HG03565 (cell line): ENCODE measurements around the gene MEF2A.
"Not testable (repeated sequence)": the region's sequence is repeated elsewhere in the genome, so short reads cannot be mapped to it uniquely, and the experiment has no call there.

Source experiments
- ATAC-seq: cut with Tn5 transposase; IDR thresholded peaks from one replicate; pipeline ENCODE4 v1.9.1; 2021; ENCODE audit warnings: mild to moderate bottlenecking, moderate library complexity; ENCODE audit not compliant: unreplicated experiment

MEF2A gene

DNA sequence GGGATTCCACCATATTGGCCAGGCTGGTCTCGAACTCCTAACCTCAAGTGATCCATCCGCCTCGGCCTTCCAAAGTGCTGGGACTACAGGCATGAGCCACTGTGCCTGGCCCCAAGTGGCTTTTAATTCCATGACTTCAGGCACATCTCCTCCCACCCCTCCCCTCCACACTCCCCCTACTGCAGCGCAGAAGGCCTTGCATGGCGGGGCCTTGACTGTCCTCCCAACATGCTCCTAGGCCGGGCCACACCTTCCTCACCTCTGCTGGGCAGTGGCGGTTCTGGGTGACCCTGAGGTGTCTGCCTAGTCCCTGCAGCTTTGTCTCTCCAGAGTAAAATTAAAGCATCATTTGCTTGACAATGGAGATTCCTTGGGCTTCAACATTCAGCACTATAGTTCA, 160.5 kb downstream of the MEF2A start:
- ATAC-seq: no peak

DNA sequence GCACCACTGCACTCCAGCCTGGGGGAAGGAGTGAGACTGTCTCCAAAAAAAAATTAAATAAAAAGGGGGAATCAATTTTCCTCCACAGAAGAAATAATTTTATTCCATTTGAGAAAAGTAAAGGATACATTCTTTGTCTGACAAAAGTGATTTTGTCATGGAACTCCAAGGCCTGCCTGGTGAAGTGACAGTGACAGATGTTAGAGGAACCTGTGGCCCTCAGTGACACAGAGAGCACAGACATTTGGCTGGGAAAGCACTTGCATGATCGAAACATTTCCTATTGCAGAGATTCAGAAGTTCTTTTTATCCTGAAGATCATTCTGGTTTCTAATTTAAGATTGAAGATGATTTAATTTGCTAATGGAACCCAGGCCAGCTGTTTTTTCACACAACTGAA, 161.5 kb downstream of the MEF2A start:
- ATAC-seq: no peak

DNA sequence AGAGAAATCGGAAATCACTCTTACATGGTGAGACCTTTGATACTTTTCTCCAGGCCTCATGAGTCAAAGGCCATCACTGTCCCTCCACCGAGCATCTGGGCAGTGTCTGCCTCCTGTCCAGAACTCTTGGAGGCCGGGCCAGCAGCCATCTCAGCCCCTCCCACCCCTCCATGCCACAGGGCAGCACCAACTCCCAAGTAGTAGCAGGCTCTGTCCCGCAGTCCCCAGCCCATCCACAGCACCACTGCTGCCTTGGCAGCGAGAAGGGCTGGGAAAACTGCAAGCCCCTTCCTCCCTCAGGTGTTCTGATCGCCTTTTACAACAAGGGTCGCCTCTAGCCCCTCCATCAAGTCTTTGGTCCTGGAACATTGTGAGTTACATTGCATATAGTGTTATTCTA, 161.9 kb downstream of the MEF2A start:
- no peak for ATAC-seq

DNA sequence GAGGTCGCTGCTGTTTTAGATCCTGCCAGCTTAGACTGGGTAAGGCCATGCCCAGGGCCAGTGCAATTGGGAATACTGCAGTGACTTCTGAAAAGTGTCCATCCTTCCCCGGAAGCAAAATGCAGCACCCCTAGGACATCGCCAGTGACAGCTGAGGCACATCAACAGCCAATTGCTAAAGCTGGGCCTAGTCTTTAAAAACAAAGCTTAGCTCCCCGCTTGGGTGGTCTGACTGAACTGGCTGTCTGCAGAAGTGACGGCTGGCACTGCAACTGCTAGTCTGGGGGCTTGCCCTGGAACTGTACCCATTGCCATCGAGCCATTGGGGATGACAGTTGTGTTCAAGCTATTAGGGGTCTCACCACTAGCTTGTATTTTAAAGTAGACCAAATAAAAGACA, 163.1 kb downstream of the MEF2A start:
- no peak for ATAC-seq

DNA sequence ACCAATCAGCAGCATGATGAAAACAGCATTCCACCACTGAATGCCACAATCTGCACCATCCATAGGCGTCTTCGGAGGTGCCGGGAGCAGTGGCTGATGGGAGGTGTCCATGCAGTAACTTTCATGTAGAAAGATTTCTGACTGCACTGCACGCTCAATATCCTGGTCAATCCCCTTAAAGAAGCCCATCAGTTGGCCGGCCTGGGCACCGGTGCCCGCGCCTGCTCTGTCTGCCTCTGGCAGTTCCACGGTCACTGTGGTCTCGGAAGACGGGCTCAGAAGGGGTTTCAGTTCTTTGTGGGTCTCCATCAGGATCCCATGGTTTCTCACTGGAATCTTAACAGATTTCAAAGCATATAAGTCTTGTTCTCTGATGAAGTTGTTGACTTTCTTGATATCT, 163.5 kb downstream of the MEF2A start:
- no peak for ATAC-seq

DNA sequence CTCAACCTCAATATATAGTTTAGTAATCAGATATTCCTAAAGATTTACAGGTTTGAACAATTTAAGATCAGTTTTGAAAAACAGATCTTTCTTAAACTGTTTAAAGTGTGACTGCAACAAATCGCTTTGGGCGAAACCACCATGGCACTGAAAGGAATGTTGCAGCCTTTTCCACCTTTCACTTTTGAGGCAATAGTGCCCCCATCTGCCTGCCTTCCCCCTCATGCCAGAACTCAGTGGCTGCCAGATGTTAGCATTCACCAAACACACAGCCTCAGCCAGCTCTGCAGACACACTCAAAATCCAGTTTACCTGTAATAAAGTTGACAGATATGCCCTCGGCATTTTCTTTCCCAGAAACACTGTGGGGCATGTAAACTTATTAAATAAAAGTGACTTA, 164.1 kb downstream of the MEF2A start:
- no peak for ATAC-seq

DNA sequence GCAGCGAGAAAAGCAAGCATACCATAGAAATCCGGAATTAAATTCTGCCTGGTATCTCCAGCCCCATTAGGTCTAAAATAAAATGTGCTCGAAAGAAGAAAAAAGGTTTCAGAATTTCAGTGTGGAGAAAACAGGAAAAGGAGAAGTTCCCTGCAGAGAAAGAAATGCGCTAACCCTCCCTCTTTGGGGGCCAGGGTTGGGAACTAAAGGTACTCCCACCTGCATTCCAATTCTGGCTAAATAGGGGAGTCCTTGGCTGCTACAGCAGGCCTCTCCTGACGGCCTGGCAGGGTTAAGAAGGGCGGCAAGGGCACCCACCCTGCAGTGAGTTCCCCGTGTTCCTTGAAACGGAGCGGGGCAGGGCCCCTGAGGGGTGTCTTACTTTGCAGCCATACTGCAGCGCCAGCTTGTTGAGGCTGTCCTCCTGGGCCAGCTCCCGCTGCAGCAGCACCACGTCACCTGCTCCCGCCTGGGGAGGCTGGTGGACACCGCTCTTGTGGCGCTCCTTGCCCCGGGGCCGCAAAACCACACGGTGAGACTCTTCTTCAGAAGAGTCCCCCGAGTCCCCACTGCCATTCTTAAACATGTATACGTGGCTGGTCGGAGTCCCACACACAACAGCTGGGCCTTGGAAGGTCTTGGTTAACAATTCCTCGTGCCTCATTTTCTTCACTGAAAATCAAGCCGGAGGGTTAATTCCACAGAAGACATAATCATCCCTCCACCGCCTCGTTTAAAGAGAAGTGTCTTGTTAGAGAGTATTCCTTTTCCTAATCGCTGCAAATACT, 165.7 kb downstream of the MEF2A start:
- no peak for ATAC-seq

DNA sequence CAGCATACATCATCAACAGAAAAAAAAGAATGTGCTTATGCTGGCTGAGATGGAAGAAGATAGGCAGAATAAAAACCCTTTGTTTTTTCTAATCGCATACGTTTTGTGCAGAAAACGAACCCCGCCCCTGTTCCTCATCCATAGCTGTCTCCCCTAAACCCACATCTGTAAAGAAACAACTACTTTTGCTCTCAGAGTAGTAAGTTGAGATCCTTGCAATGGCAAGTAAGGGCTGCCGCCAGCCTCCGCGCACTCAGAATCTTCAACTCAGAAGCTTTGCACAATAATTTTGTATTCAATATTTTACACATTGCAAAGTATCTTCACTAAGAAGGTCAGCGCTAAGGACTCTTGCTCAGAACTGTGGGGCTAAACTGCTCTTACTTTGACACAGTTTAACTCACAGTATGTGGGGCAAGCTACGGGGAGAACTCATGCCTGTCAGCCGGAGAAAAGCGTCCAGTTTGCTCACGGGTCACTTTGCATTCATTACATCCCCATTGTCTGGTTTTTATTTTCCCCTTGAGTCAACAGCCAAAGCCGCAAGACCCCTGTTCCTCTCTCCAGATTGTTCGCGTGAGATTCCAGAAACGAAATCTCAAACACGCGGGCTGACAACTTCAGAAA, 166.5 kb downstream of the MEF2A start:
- ATAC-seq: no peak

DNA sequence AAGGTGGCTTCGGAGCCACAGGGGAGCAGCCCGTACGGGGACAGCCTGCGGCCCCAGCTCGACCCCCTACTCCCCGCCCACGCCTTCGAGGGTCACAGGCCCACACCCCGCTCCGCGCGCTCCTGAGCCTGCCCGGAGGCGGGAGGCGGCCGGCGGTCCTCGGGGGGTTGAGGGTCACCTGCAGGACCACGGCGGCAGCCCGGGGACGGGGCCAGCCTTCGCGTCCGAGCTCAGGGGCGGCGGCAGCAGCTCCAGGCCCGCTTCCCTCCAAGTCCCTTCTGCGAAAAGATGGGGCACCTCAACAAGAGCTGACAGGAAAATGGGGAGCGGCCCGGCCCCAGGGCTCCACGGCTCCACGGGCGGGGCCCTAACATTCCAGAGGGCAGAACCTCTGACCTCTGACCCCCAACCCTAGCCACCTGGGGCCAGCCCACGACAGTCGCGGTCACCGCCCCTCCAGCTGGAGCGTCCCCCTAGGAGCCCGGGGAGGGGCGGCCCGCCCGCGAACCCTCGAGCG, 167.0 kb downstream of the MEF2A start:
- peak; percentile 3 for ATAC-seq

DNA sequence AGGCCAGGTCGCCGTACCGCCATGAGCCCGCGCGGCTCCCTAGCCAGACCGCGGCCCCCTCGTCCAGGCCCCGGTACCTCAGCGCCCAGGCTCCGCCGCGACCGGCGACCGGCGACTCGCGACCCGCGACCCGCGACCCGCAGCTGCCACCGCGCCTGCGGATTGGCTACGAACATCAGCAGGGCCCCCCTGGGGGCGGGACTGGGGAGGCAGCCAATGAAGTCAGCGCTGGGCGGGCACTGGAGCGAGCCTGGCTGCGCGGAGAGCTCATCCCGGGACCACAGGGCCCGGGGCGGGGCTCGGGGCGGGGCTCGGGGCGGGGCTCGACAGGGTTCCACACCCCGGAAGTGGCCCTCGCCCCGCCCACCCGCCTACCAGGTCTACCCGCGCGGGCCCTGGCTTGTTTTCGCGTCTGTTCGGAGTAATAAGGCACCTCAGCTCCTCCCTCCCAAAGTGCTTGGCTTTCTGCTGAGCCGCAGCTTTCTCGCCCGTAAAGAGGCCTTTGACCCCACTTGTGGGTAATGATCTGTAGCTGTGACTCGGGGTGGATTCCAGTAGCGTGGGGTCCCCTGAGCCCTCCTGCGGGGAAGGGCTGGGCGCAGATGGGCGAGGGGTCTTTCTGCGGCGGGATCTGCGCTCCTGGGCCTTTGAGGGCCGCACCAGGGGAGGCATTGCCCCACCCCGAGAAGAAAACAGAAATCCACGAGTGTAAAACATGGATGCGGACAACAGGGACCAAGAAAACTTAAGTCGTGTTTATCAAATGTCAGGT, 167.7 kb downstream of the MEF2A start, which contains the start of gene LYSMD4:
Gene LYSMD4, minus strand, starts transcription at position 170 of the 772 bp plus-strand sequence. CDS start 1,438 bp downstream, outside the sequence.
- ATAC-seq: peak; percentile 98

DNA sequence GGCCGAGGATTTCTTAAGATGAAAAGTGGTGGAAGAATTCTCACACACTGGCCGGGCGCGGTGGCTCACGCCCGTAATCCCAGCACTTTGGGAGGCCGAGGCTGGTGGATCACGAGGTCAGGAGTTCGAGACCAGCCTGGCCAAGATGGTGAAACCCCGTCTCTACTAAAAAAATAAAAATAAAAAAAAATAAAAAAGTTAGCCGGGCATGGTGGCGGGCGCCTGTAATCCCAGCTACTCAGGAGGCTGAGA, 168.2 kb downstream of the MEF2A start:
- ATAC-seq: not testable (repeated sequence)

DNA sequence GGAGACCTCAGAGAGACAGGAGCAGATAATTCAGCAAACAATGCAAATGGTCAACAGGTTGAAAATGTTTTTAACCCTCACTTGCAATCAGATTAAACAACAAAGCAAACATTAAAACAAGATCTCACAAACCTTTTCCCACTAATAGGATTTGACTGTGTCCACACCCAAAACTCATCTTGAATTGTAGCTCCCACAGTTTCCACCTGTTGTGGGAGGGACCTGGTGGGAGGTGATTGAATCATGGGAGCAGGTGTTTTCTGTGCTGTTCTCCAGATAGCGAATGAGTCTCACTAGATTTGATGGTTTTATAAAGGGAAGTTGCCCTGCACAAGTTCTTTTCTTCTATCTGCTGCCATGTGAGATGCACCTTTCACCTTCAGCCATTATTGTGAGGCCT, 168.8 kb downstream of the MEF2A start:
- no peak for ATAC-seq

DNA sequence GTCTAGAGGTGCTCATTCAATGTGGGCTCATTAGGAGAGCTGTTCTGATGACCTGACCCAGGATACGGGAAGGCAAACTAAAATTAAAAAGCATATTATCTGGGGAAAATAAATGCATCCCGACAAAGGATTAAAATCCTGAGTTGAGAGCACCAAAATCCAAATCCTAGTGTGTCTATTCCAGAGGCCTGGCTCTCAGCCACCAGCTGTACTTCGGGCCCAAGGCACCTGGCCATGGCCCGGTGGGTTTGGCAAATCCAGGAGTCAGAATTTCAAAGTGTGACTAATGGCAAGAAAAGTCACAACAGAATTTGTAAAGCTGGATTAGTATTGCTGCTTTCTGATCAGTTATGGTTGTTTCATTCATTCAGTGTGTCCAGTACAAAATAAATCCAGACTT, 170.1 kb downstream of the MEF2A start:
- no peak for ATAC-seq

DNA sequence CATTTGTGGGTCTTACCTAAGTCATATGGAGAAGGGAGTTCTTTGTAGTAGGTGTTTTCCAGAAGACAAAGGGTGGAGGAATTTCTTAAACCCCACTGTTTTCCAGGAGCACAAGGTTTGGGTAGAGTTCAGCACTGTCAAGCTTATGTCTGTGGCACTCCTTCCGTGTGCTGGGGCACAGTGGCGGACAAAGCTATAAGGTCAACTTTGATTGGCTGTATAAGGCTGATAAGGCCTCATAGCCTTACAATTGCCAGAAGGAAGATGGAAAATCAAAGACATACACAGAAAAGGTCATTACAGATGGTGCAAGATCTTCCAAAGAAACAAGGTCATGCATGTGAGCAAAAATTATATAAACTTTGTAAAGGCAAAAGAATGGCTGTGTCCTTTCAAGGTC, 170.9 kb downstream of the MEF2A start:
- no peak for ATAC-seq

DNA sequence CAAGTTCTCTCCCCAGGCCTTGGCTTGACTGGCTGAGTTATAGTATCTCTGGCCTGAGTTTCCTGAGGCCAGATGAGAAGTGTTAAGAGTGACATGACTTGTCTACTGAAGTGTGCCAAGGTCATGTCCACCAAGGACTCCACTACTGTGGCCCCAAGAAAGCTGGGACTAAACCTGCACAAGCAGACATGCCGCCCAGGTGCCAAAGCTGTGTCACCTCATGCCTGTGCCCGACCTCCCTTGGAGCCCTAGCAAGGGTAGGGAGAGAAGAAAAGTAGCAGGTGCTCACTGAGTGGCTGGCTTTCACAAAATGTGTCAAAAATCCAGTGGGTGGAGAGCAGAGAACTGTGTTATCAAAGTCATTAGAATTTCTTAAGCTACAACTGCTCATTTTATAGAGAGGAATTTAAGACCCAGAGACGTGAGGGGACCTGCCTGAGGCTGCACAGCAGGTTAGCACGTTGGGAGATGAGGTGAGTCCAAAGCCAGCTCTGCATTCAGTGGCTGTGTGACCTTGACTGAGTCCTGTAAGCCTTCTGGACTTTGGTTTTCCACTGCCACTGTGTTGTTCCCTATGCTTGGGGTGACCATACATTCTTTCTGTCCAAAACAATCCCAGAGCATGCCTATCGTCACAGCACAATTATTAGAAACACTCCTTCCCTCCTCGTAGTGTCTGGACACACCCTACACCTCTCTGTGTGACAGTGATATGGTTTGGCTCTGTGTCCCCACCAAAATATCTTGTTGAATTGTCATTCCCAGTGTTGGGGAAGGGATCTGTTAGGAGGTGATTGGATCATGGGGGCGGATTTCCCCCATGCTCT, 172.4 kb downstream of the MEF2A start:
- ATAC-seq: no peak

DNA sequence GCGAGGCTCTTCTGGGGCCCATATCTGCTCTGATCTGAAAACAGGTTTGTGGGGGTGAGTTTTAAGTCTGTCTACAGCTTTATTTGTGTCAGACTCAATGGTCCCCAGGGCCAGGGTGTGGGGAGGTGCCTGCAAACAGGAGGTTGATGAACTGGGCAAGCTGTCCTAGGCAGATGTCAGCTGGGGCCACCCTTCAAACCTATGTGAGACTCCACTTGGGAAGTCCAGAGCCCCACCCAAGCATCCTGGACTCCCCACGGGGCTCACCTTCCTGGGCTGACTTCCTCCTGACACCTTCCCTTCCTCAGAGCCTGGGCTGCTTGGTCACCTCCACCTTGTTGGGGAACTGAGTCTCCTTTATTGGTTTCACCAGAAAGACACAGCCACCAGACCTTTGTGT, 176.1 kb downstream of the MEF2A start:
- no peak for ATAC-seq

DNA sequence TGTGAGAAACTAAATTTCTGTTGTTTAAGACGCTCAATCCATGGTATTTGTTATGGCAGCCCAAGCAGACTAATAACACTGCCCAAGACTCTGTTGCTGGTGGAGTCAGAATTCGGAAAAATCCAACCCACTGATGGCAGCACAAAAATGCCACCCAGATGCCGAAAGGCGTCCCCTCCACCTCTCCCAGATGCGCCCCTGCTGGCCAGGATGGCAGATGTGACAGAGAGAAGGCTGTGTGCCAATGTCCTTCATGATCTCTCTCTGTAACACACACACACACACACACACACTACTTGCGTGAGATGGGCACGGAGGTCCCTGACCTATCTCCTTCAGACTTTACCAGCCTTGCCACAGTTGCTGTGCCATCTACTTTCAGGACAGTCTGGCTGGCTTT, 178.4 kb downstream of the MEF2A start:
- no peak for ATAC-seq

DNA sequence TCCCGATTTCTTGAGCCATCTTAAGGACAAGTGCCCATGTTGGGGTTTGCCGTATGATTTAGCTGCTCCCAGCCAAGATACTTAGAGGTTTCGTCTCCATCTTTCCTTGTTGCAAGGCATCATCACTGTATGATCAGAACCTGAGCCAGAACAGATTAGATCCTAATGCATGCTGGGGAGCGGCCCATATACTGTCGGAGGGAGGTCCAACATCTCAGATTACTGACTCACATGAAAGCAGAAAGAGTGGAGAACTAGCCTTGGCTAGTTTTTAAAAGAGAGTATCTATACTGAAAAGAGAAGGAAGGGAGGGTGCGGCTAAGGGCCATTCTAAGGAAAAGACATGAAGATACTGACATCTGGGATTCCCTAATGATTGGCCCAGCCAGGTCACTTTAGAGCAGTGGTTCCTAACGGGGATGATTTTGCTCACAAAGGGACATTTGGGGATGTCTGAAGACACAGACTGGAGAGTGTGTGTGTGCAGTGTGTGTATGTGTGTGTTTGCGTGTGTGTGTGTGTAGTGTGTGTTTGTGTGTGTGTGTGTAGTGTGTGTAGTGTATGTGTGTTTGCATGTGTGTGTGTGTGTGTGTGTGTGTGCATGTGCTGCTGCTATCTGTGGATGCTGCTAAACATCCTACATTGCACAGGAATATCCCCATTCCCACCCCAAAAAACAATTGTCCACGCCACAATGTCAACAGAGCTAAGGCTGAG, 179.7 kb downstream of the MEF2A start:
- no peak for ATAC-seq

DNA sequence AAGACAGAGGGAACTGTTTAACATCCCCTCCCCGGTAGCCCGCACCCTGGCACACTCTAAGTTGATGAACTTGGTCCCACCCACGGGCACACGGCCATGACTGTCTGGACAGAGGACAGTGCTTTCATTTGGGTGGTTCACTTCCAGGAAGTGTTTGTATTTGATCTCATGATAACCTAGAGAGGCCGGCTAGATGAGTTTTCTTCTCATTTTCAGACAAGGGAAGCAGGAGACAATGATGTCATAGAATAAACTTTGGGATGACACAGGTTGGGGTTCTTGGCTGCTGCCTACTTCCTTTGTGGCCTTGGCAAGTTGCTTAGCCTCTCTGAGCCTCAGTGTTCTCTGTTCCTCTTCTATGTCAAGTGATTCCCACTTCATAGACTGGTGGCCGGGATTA, 183.6 kb downstream of the MEF2A start:
- no peak for ATAC-seq

DNA sequence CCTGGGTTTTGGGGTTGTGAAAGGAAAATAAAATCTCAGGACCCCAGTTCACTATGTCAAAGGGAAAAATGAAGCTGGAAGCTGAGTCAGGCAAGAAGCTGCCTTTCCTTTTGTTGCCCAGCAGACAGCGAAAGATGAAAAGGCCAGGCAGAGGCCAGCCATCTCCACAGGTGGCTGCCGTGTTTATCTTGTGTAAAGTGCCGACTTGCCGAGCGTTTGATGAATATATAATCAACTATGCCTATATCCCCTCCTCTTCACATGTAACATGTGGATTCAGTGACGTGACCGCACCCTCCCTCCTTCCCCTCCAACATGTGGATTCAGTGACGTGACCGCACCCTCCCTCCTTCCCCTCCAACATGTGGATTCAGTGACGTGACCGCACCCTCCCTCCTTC, 184.5 kb downstream of the MEF2A start:
- ATAC-seq: not testable (repeated sequence)
